GM12874 (cell line): ENCODE data around the gene CHD5.

Experiments used
- CTCF ChIP-seq: IDR thresholded peaks from 2 replicates; pipeline ENCODE4 v1.5.1; 2011; ENCODE audit warnings: low read depth, mild to moderate bottlenecking, control low read depth, low read length, moderate library complexity; ENCODE audit not compliant: insufficient read depth

CHD5 gene

GRCh38 chr1:6137758-6138157 is 42.4 kb downstream of the CHD5 start:
- no peak for TF ChIP-seq CTCF

- no peak for TF ChIP-seq CTCF
Measured at GRCh38 chr1:6136516-6137220, 43.5 kb downstream of the CHD5 start.

- TF ChIP-seq CTCF: no peak
Measured at GRCh38 chr1:6134741-6135510, 45.2 kb downstream of the CHD5 start.

- no peak for TF ChIP-seq CTCF
Measured at GRCh38 chr1:6134206-6134605, 45.9 kb downstream of the CHD5 start.

DNA sequence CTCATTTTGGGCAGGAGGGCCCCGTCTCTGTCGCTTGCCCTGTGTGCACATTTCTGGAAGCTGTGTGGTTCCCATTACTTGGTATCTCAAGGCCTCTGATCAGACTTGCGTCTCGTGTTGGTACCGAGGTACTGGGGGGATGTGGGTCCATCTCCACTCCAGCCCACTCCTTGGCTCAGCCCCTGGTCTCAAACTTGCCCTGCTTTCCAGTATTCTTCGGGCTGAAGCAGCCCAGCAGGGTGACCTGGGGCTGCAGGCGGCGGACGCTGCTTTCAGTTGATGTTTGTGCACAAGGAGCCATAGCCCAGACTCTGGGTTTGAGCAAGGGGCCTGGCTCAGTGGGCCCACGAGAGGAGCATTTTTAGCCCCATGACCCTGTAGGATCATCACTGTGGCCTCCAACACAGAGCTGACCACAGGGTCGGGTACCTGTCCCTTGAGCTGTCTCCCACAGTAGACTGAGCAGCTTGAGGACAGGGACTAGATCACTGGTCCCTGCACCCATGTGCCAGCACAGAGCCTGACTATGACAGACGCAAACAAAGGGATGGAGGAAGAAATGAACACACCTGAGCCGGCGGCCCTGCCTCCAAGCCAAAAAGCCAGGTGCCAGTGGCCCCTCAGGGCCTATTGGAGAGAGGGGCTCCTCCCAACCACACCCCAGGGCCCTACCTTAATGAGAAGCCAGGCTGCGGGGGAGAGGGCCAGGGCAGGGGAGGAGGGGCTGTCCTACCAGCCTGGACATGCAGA is 46.8 kb downstream of the CHD5 start:
- no peak for TF ChIP-seq CTCF

DNA sequence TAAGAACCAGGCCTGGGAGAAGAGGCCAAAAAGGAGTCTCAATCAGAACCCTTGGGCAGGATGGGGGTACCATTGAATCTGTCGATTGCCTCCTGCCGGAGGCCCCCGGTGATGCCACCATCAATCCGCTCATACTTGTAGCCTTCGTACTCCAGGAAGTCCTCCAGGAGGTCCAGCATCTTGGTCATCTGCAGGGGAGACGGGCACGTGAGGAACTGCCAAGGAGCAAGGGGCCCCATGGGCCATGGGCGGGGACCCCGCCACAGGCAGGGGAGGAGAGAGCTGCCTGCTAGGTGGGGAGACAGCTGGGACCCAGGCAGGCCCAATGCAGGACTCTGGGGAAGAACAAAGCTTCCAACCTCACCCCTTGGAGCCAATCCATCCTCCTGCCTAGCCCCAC is 48.6 kb downstream of the CHD5 start:
- TF ChIP-seq CTCF: no peak

DNA sequence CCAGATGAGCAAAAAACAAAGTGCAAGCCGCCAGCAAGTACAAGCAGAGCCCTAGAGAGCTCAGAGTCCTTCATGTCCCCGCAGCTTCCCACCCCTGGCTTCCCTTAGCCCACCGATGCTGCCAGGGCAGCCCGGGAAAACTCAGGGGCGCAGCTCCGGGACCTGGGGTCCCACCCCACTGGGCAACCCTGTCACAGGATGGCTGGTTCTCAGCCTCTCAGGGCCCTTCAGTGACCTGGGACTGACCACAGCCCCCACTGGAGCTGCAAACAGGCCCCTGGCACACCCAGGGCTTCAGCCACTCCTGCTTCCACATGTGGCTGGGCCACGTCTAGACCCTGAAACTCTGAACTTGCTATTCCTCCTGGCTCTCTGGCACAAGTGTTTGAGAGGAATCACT is 49.5 kb downstream of the CHD5 start:
- no peak for TF ChIP-seq CTCF
